HepG2 (cell line): ENCODE data around the gene COX6A2. TPM values are rescaled to one million over a fixed set of nuclear protein-coding genes. Genes with fewer than 3 reads are reported as not detected.

Experiments
- AGO1 ChIP-seq: fragments of 200-400 bp; formaldehyde crosslinking; IDR thresholded peaks from 2 replicates; pipeline ENCODE4 v1.6.1; 2017; ENCODE audit warnings: mild to moderate bottlenecking, low read depth, low read length, moderate library complexity; ENCODE audit not compliant: poor library complexity, severe bottlenecking
- ARNT ChIP-seq: fragments of 450-650 bp; IDR thresholded peaks from 2 replicates; pipeline ENCODE4 v1.6.1; 2017
- ATF7-NPFF ChIP-seq: sonication (generic); formaldehyde crosslinking; IDR thresholded peaks from 2 replicates; pipeline ENCODE4 v1.8.1; 2023; ENCODE audit warnings: mild to moderate bottlenecking, low read depth, missing genetic modification reagents, moderate library complexity
- HMG20A ChIP-seq: IDR thresholded peaks from 2 replicates; pipeline ENCODE4 v1.6.1; 2016; ENCODE audit warnings: borderline replicate concordance
- KDM4B ChIP-seq: sonication (generic); formaldehyde crosslinking; IDR thresholded peaks from 2 replicates; pipeline ENCODE4 v1.4.0; 2020; ENCODE audit warnings: missing genetic modification reagents
- KLF13 ChIP-seq: sonication (generic); formaldehyde crosslinking; IDR thresholded peaks from 2 replicates; pipeline ENCODE4 v1.4.0; 2020; ENCODE audit warnings: mild to moderate bottlenecking, missing genetic modification reagents
- MAZ ChIP-seq, 2 experiments: sonication (generic) in 1 of 2; formaldehyde crosslinking in 1 of 2; IDR thresholded peaks; 2 replicates each; pipeline versions ENCODE4 v1.5.0 to v1.6.1; 2012 to 2020; ENCODE audit warnings: low read depth in 2 of 2, mild to moderate bottlenecking in 2 of 2, borderline replicate concordance in 1 of 2, improper control_type of control experiment in 1 of 2, low read length in 1 of 2, missing genetic modification reagents in 1 of 2, moderate library complexity in 1 of 2
- RFXANK ChIP-seq: IDR thresholded peaks from 2 replicates; pipeline ENCODE4 v1.6.1; 2016
- TARDBP ChIP-seq: sonication (generic); formaldehyde crosslinking; IDR thresholded peaks from 2 replicates; pipeline ENCODE4 v1.8.0; 2022; ENCODE audit warnings: mild to moderate bottlenecking, missing genetic modification reagents
- ZBTB3 ChIP-seq: sonication (generic); formaldehyde crosslinking; IDR thresholded peaks from 2 replicates; pipeline ENCODE4 v1.4.0; 2020; ENCODE audit warnings: low read depth, mild to moderate bottlenecking, moderate library complexity, missing genetic modification reagents, borderline replicate concordance
- ZFP36 ChIP-seq: fragments of 150-350 bp; IDR thresholded peaks from 2 replicates; pipeline ENCODE4 v1.6.1; 2018; ENCODE audit warnings: borderline replicate concordance, low read length, low read depth; ENCODE audit not compliant: partially characterized antibody
- ZFP90 ChIP-seq: sonication (generic); formaldehyde crosslinking; IDR thresholded peaks from 2 replicates; pipeline ENCODE4 v1.8.0; 2022; ENCODE audit warnings: missing genetic modification reagents, mild to moderate bottlenecking, inconsistent platforms, borderline replicate concordance
- ZNF136 ChIP-seq: sonication (generic); formaldehyde crosslinking; IDR thresholded peaks from 2 replicates; pipeline ENCODE4 v1.8.1; 2022; ENCODE audit warnings: low read depth, mild to moderate bottlenecking, moderate library complexity, missing genetic modification reagents
- ZNF30 ChIP-seq: sonication (generic); formaldehyde crosslinking; IDR thresholded peaks from 2 replicates; pipeline ENCODE4 v1.5.0; 2020; ENCODE audit warnings: mild to moderate bottlenecking, missing genetic modification reagents
- ZNF451 ChIP-seq: sonication (generic); formaldehyde crosslinking; IDR thresholded peaks from 2 replicates; pipeline ENCODE4 v1.5.0; 2020; ENCODE audit warnings: mild to moderate bottlenecking, missing genetic modification reagents
- ZNF724P ChIP-seq: sonication (generic); formaldehyde crosslinking; IDR thresholded peaks from 2 replicates; pipeline ENCODE4 v1.8.0; 2022; ENCODE audit warnings: missing genetic modification reagents, borderline replicate concordance
- ZNF766 ChIP-seq: sonication (generic); formaldehyde crosslinking; IDR thresholded peaks from 2 replicates; pipeline ENCODE4 v1.5.0; 2020; ENCODE audit warnings: missing genetic modification reagents, borderline replicate concordance
- ZNF839 ChIP-seq: sonication (generic); formaldehyde crosslinking; IDR thresholded peaks from 2 replicates; pipeline ENCODE4 v1.4.0; 2020; ENCODE audit warnings: missing genetic modification reagents, mild to moderate bottlenecking, borderline replicate concordance
- ZSCAN21 ChIP-seq: sonication (generic); formaldehyde crosslinking; IDR thresholded peaks from 2 replicates; pipeline ENCODE4 v1.8.0; 2022; ENCODE audit warnings: mild to moderate bottlenecking, missing genetic modification reagents, moderate library complexity, borderline replicate concordance
- polyA plus RNA-seq, 8 experiments: library from polyadenylated mRNA; depleted of rRNA in 3 of 8; stranded (reverse) in 7 of 8; unstranded in 1 of 8; fragments of >200 nt; fragmentation: Illumina TruSeq in 4 of 8; extraction: Trizol in 4 of 8; gene quantifications; 2 replicates each; pipeline versions ENCODE4 v1.2.1 to v1.2.3, GENCODE V29; 2011 to 2016; ENCODE audit warnings: low read depth in 4 of 8, missing spikeins in 1 of 8, mixed read lengths in 1 of 8; ENCODE audit not compliant: insufficient read depth in 1 of 8
- total RNA-seq, 5 experiments: library from RNA; depleted of rRNA; stranded (reverse); fragments of >200 nt; fragmentation: Illumina TruSeq; extraction: Trizol; gene quantifications; 2 replicates each; pipeline ENCODE4 v1.2.3, GENCODE V29; 2016; ENCODE audit warnings: low read depth in 1 of 5
- TF ChIP-seq, protein P1 (sequence below): fragments of 450-650 bp; IDR thresholded peaks from 2 replicates; pipeline ENCODE4 v1.6.1; 2017; ENCODE audit warnings: mild to moderate bottlenecking
- TF ChIP-seq, protein P2 (sequence below), 2 experiments: fragments of 450-650 bp in 1 of 2; sonication (generic) in 1 of 2; formaldehyde crosslinking; IDR thresholded peaks; 2 replicates each; pipeline versions ENCODE4 v1.5.0 to v1.8.0; 2020 to 2022; ENCODE audit warnings: mild to moderate bottlenecking in 1 of 2, missing genetic modification reagents in 1 of 2
- TF ChIP-seq, protein P3 (sequence below): sonication (generic); formaldehyde crosslinking; IDR thresholded peaks from 2 replicates; pipeline ENCODE4 v1.5.1; 2020; ENCODE audit warnings: missing genetic modification reagents, mild to moderate bottlenecking, borderline replicate concordance

Gene COX6A2
- total and polyA plus RNA-seq, 2 of the 13 experiments (the other 11 are each of a cell fraction or from before 2014, with no cell fraction given), result not detected

DNA sequence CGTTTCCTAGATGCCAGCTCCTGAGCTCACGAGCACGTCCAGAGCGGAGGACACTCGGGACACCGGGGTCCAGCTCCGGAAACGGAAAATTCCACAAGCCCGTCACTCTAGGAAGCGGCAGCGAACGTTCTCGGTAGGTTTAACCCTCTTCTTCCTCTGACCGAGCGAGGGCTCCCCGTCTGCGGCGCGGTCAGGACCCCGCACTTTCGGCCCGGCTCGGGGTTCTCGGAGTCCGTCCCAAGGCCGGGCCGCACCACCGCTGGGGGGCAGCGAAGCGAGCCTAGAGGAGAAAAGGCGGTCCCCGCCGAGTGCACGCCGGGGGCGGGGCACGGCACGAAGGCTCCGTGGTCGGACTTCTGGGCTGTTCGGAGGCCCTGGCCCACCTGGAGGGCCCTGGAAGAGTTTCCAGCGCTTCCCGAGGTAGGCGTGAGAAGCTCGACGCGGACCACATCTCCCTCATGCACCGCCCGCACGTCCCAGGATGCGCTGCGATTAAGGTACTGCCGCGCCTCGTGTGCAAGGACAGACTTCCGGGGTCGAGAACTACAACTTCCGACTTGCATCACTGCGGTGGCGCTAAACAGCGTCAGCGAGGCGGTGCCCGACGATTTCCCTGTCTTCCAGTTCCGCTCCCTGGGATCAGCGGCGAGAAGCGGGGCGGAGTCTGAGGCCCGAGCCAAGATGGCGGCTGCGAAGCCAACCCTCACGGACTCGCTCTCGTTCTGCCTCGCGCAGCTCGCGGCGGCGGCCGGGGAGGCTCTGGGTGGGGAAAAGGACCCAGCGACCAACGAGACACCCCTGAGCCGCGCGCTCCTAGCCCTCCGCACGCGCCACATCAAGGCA lies 30.9 kb upstream of the COX6A2 start, which contains the start of gene ARMC5 (continued):
- TF ChIP-seq MAZ (IDR thresholded peaks at IDR 0.05; ENCODE audit: borderline replicate concordance, low read depth, low read length) (no peak; the same call in 1 of the 2 replicates), MAZ (CRISPR knock-in tag; IDR thresholded peaks at IDR 0.05; ENCODE audit: low read depth) (peak; percentile 74), ZFP36 (peak; percentile 24), RFXANK (no peak; the same call in 1 of the 2 replicates), ZSCAN21 (CRISPR knock-in tag) (peak; percentile 94), TARDBP (peak; percentile 89), ZFP90 (CRISPR knock-in tag) (peak; percentile 98), ZNF839 (CRISPR knock-in tag) (0 out of 2 replicates have a peak, but pooled peaks have one; percentile 67), KDM4B (CRISPR knock-in tag) (peak; percentile 89), ZNF766 (no peak; the same call in 1 of the 2 replicates), ATF7-NPFF (CRISPR knock-in tag) (peak; percentile 9), KLF13 (CRISPR knock-in tag) (peak; percentile 63; the same call in 1 of the 2 replicates), AGO1 (no peak), HMG20A (CRISPR knock-in tag) (no peak), ZNF136 (CRISPR knock-in tag) (peak; percentile 94; the same call in 1 of the 2 replicates), ZNF724P (CRISPR knock-in tag) (peak; percentile 90), ZNF451 (peak; percentile 97), ZBTB3 (CRISPR knock-in tag) (0 out of 2 replicates have a peak, but pooled peaks have one; percentile 33), ARNT (no peak), ZNF30 (CRISPR knock-in tag) (peak; percentile 87; the same call in 1 of the 2 replicates)
- TF ChIP-seq, protein P1, sequence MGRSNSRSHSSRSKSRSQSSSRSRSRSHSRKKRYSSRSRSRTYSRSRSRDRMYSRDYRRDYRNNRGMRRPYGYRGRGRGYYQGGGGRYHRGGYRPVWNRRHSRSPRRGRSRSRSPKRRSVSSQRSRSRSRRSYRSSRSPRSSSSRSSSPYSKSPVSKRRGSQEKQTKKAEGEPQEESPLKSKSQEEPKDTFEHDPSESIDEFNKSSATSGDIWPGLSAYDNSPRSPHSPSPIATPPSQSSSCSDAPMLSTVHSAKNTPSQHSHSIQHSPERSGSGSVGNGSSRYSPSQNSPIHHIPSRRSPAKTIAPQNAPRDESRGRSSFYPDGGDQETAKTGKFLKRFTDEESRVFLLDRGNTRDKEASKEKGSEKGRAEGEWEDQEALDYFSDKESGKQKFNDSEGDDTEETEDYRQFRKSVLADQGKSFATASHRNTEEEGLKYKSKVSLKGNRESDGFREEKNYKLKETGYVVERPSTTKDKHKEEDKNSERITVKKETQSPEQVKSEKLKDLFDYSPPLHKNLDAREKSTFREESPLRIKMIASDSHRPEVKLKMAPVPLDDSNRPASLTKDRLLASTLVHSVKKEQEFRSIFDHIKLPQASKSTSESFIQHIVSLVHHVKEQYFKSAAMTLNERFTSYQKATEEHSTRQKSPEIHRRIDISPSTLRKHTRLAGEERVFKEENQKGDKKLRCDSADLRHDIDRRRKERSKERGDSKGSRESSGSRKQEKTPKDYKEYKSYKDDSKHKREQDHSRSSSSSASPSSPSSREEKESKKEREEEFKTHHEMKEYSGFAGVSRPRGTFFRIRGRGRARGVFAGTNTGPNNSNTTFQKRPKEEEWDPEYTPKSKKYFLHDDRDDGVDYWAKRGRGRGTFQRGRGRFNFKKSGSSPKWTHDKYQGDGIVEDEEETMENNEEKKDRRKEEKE, result no peak
- TF ChIP-seq, protein P2, sequence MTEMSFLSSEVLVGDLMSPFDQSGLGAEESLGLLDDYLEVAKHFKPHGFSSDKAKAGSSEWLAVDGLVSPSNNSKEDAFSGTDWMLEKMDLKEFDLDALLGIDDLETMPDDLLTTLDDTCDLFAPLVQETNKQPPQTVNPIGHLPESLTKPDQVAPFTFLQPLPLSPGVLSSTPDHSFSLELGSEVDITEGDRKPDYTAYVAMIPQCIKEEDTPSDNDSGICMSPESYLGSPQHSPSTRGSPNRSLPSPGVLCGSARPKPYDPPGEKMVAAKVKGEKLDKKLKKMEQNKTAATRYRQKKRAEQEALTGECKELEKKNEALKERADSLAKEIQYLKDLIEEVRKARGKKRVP (CRISPR knock-in tag; IDR thresholded peaks at IDR 0.05), result peak in 1 of 2 experiments; percentile 94; a peak in 2 of 4 replicates
- TF ChIP-seq, protein P3, sequence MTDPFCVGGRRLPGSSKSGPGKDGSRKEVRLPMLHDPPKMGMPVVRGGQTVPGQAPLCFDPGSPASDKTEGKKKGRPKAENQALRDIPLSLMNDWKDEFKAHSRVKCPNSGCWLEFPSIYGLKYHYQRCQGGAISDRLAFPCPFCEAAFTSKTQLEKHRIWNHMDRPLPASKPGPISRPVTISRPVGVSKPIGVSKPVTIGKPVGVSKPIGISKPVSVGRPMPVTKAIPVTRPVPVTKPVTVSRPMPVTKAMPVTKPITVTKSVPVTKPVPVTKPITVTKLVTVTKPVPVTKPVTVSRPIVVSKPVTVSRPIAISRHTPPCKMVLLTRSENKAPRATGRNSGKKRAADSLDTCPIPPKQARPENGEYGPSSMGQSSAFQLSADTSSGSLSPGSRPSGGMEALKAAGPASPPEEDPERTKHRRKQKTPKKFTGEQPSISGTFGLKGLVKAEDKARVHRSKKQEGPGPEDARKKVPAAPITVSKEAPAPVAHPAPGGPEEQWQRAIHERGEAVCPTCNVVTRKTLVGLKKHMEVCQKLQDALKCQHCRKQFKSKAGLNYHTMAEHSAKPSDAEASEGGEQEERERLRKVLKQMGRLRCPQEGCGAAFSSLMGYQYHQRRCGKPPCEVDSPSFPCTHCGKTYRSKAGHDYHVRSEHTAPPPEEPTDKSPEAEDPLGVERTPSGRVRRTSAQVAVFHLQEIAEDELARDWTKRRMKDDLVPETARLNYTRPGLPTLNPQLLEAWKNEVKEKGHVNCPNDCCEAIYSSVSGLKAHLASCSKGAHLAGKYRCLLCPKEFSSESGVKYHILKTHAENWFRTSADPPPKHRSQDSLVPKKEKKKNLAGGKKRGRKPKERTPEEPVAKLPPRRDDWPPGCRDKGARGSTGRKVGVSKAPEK, result no peak
